ENCODE data around the gene RIC8A. TPM values are rescaled to one million over a fixed set of nuclear protein-coding genes. Genes with fewer than 3 reads are reported as not detected.
"Not testable (repeated sequence)": the region's sequence is repeated elsewhere in the genome, so short reads cannot be mapped to it uniquely, and the experiment has no call there.

Gene RIC8A
- total RNA-seq, 8 experiments from 2014 or later, result 39.0 to 94.0 (median 64.1) TPM

DNA sequence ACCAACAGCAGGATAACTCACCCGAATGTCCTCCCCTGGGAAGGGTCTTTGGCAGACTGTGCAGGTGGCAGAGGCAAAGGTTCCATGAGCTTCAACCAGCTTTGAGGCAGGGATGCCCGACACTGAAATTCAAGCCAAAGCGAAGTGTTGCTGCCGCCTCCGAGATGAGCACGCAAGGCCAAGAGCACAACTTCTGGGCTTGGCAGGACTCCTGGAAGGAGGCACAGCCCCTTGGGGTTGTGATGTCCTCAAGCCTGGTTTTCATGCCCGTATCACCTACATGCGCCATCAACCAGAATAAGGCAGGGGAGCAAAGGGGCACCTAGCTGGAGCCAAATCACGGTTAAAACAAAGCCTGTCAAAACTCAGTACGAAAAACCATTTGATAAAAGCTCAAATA, 22.9 kb downstream of the RIC8A start:
- in situ Hi-C loops (cut with MboI; ENCODE audit: low pct_unique_long_range_greater_than_20kb in 2 of 9, low sequenced_read_pairs in 9 of 9, unreplicated experiment in 9 of 9), result loop anchor here in 1 of 9 experiments (10.0 kb wide), 1 partner anchor 124 kb away; no protein-coding TSS in a partner anchor
- WGBS, 10 experiments, result 80 to 100% (median 95%) methylated on average over 1 to 9 of the region's 10 CpGs; no CpG with 5 or more reads in 4 of the 10 experiments
- no peak for ATAC-seq (replicated peaks in 6 of 8)
- H3K27ac ChIP-seq, result no peak overlapping the region
- H3K4me1 ChIP-seq (replicated peaks in 1 of 2), result peaks cover 5 to 6% of the 10 kb centered on the region in 2 donors
- no peak overlapping the region for H3K4me3 ChIP-seq

DNA sequence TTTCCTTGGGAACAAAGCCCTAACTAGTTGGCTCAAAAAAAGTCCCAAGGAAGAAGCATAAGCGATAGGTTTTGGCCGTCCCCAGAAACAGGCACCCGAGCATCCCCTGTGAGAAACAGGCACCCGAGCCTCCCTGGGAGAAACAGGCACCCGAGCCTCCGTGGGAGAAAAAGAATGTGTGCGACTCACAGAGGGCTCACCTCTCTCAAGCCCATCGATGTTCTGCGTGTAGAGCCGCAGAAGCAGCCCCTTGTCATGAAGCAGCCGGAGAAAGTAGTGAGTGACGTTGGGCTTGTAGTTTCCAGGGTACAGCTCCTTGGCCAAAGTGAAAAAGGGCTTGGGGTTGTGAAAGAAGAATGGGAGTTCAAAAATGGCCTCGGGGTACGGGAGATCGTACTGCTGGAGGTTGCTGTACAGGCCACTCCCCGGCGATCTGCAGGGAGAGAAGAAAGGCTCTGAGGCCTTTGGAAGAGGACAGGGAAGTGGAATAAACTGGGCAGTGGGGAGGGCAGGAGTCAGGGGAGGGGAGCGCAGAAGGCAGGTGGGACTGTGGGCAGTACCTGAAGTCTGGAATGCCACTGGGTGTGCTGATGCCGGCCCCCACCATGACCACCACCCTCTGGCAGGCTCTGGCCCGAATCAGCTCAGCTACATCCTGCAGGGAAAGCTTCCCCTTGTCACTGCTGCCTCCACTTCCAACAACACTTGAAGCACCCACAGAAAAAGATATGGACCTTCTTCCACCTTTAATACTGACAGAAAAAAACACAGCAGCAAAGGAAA, 25.5 kb downstream of the RIC8A start:
- WGBS, 10 experiments, result 80 to 100% (median 94%) methylated on average over 2 to 17 of the region's 20 CpGs; no CpG with 5 or more reads in 4 of the 10 experiments
- Histone ChIP-seq H3K4me1 (replicated peaks in 1 of 2) (peaks cover 10 to 11% of the 10 kb centered on the region in 2 donors), H3K27ac (no peak overlapping the region), H3K4me3 (no peak overlapping the region)
- ATAC-seq (replicated peaks in 6 of 8), result no peak
- in situ Hi-C loops (cut with MboI; ENCODE audit: low pct_unique_long_range_greater_than_20kb in 2 of 9, low sequenced_read_pairs in 9 of 9, unreplicated experiment in 9 of 9), result loop anchor here in 1 of 9 experiments (10.0 kb wide), 1 partner anchor 122 kb away; no protein-coding TSS in a partner anchor

DNA sequence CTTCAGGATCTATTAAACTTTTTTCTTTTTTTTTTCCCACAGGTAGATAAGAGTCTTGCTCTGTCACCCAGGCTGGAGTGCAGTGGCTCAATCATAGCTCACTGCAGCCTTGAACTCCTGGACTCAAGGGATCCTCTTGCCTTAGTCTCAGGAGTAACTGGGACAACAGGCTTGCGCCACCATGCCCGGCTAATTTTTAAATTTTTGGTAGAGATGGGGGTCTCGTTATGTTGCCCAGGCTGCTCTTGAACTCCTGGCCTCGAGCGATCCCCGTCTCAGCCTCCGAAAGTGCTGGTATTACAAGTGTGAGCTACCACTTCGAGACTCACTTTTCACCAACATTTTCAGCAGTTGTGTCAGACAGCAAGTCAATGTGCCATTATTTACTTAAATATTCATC, 27.7 kb downstream of the RIC8A start:
- Histone ChIP-seq H3K27ac (peak overlapping the region in 1 of 2 donors; percentile 87), H3K4me3 (peak overlapping the region; percentile 78 to 99 (median 91)), H3K4me1 (replicated peaks in 1 of 2) (peaks cover 10 to 14% of the 10 kb centered on the region in 2 donors)
- 40 to 88% (median 67%) methylated on average over 1 to 7 of the region's 8 CpGs; no CpG with 5 or more reads in 4 of the 10 experiments for WGBS, 10 experiments
- ATAC-seq (replicated peaks in 6 of 8), result no peak
- in situ Hi-C loops (cut with MboI; ENCODE audit: low pct_unique_long_range_greater_than_20kb in 2 of 9, low sequenced_read_pairs in 9 of 9, unreplicated experiment in 9 of 9), result loop anchor here in 1 of 9 experiments (10.0 kb wide), 1 partner anchor 120 kb away; no protein-coding TSS in a partner anchor

DNA sequence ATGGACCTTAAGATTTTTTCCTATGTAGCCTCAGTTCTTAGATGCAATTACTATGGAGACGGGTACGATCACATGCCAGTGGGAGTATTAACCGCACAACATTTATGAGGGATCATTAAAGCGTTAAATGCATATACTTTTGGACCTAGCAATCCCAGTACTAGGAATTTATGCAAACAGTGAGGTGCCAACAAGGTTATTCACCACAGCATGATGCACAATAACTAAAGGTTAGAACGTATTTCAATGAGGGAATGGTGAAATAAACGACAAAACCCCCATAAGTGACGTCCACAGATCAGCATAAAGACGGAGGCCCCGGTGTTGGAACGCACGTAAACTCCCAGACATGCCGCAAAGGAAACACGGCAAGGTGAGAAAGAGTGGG, 28.1 kb downstream of the RIC8A start:
- in situ Hi-C loops (cut with MboI; ENCODE audit: low pct_unique_long_range_greater_than_20kb in 2 of 9, low sequenced_read_pairs in 9 of 9, unreplicated experiment in 9 of 9), result loop anchor here in 1 of 9 experiments (10.0 kb wide), 1 partner anchor 119 kb away; no protein-coding TSS in a partner anchor
- Histone ChIP-seq H3K4me1 (replicated peaks in 1 of 2) (peaks cover 10 to 14% of the 10 kb centered on the region in 2 donors), H3K4me3 (peak overlapping the region; percentile 78 to 99 (median 91)), H3K27ac (peak overlapping the region; percentile 87 to 88)
- 0 to 16% (median 3%) methylated on average over 1 to 13 of the region's 13 CpGs; no CpG with 5 or more reads in 2 of the 10 experiments for WGBS, 10 experiments
- peak; percentile 1 to 5 (median 2) for ATAC-seq (replicated peaks in 6 of 8)

DNA sequence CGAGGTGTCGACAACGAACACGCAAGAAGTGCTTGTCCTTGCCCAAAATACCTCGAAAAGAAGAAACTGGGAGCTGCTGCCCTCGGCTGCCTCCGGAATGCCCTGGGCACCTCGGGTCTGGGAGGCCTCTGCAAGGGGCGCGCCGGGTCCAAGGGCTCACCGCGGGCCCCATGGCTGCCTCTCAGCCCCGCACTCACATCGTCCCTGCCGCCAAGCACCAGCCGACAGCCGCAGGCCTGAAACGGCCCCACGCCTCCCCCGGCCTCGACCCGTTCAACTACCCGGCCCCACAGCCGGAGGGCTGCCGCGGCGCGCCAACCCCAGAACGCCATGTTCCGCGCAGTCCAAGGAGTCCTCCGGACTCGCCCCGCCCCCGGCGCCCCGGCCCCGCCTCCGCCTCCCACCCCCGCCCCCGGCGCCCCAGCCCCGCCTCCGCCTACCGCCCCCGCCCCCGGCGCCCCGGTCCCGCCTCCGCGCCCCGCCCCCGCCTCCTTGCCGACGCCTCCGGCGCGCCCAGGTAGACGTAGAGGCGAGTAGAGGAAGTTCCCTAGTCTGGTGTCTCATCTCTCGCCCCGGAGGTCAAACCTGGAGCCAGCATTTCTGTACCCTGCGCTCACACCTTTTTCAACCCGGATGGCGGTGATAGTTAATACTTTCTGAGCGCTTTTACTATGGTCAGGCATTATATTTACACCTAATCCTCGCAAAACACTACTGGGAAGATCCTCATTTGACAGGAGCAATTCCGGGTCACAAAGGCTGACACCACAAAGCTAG, 28.7 kb downstream of the RIC8A start, which contains the start of gene SIRT3:
TSS of gene SIRT3 (minus strand) at position 346 of the 777 bp plus-strand sequence. CDS start at position 332, 14 bp downstream.
- Histone ChIP-seq H3K4me1 (replicated peaks in 1 of 2) (peaks cover 10 to 14% of the 10 kb centered on the region in 2 donors), H3K4me3 (peak within 1 kb of the TSS; percentile 78 to 99 (median 91)), H3K27ac (peak within 1 kb of the TSS; percentile 89 to 97)
- WGBS, 10 experiments, result 0% methylated on average over 2 to 10 of the region's 70 CpGs; no CpG with 5 or more reads in 6 of the 10 experiments
- in situ Hi-C loops (cut with MboI; ENCODE audit: low pct_unique_long_range_greater_than_20kb in 2 of 9, low sequenced_read_pairs in 9 of 9, unreplicated experiment in 9 of 9), result loop anchor here in 1 of 9 experiments (10.0 kb wide), 1 partner anchor 119 kb away; no protein-coding TSS in a partner anchor
- ATAC-seq (replicated peaks in 6 of 8), result peak; percentile 82 to 91 (median 88)

DNA sequence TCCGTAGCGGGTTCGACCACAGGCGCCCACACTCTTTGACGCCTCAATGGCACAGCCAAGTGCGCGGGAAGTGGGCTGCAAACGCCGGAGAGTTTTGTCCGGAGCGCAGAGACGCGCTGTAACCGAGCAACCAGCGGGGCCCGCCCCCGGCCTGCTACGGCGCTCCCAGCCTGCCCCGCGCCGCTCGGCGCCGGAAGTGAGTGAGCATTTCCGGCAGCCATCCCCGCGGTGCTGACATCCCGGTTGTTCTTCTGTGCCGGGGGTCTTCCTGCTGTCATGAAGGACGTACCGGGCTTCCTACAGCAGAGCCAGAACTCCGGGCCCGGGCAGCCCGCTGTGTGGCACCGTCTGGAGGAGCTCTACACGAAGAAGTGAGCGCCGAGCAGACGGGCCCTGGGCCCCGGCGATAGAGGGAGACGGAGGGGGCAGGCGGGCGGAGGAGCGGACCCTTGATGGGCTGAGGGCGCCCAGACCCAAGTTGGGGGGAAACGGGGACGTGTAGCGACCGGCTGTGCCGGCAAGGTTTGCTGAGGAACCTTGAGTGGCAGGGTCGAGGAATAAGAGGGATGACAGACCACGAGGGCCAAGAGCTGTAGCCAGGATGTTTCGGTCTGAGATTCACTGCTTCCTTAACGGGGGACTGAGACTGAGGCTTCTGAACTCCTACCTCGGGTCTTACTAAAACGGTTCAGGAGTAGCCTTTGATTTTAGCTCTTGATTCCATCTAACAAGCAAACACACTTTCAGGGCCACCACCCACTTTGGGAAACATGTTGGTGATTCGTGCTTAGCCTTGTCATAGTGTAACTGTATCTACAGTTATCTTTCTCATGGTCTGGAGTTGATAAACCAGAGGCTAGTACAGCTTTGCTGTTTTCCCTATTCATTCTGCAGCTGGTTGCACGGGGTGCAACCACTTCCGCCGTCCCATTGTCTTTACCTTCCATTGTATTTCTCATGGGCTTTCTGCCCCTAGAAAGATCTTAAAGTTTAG, 29.6 kb downstream of the RIC8A start, which contains the start of gene PSMD13:
TSS of gene PSMD13 (plus strand) at position 203 of the 994 bp plus-strand sequence. CDS start at position 277, 74 bp downstream.
- Histone ChIP-seq H3K27ac (peak within 1 kb of the TSS; percentile 89 to 97), H3K4me1 (replicated peaks in 1 of 2) (peaks cover 10 to 14% of the 10 kb centered on the region in 2 donors), H3K4me3 (peak within 1 kb of the TSS; percentile 78 to 99 (median 91))
- in situ Hi-C loops (cut with MboI; ENCODE audit: low pct_unique_long_range_greater_than_20kb in 2 of 9, low sequenced_read_pairs in 9 of 9, unreplicated experiment in 9 of 9), result loop anchor here in 1 of 9 experiments (10.0 kb wide), 1 partner anchor 118 kb away; no protein-coding TSS in a partner anchor
- WGBS, 10 experiments, result 0 to 20% (median 6%) methylated on average over 1 to 18 of the region's 62 CpGs
- peak; percentile 87 to 92 (median 90) for ATAC-seq (replicated peaks in 6 of 8)

DNA sequence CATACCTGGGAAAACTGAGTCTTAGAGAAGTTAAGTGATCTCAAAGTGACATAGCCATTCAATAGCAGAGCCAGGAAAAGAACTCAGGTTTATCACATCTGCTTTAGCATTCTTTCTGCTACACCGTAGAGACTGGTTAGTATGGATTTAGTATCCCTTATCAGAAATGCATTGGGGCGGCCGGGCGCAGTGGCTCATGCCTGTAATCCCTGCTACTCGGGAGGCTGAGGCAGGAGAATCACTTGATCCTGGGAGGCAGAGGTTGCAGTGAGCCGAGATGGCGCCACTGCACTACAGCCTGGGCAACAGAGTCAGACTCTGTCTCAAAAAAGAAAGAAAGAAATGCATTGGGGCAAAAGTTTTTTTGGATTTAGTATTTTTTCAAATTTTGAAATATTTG, 30.8 kb downstream of the RIC8A start:
- H3K4me3 ChIP-seq, result peak overlapping the region in 1 of 5 donors; percentile 99
- not testable (repeated sequence) for ATAC-seq (replicated peaks in 6 of 8)
- in situ Hi-C loops (cut with MboI; ENCODE audit: low pct_unique_long_range_greater_than_20kb in 2 of 9, low sequenced_read_pairs in 9 of 9, unreplicated experiment in 9 of 9), result loop anchor here in 1 of 9 experiments (10.0 kb wide), 1 partner anchor 116 kb away; no protein-coding TSS in a partner anchor

DNA sequence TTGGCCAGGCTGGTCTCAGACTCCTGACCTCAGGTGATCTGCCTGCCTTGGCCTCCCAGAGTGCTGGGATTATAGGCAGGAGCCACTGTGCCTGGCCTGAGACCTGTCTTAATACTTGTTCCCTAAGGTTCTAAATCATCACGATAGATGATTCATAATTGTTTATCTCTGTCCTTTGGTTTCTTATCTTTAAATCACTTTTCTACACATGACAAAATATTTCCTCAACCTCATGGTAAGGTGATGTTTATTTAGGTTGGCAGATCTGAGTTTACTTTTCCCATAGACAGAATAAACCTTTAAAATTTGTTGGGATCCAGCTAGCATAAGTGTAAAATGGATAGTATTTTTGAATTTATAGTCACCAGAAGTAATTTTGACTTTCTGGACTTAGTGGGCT, 32.8 kb downstream of the RIC8A start:
- Histone ChIP-seq H3K27ac (no peak overlapping the region), H3K4me3 (no peak overlapping the region), H3K4me1 (replicated peaks in 1 of 2) (peaks cover 5 to 8% of the 10 kb centered on the region in 2 donors)
- in situ Hi-C loops (cut with MboI; ENCODE audit: low pct_unique_long_range_greater_than_20kb in 2 of 9, low sequenced_read_pairs in 9 of 9, unreplicated experiment in 9 of 9), result no loop called here
- WGBS, 10 experiments, result 100% methylated on average over 1 of the region's 1 CpG; no CpG with 5 or more reads in 5 of the 10 experiments
- no peak for ATAC-seq (replicated peaks in 6 of 8)

More for the DNA sequence above, 30.8 kb downstream of the RIC8A start:
- 48 to 94% (median 86%) methylated on average over 1 to 7 of the region's 7 CpGs; no CpG with 5 or more reads in 2 of the 10 experiments for WGBS, 10 experiments
- H3K27ac ChIP-seq, result not testable (repeated sequence)
- peaks cover 10 to 14% of the 10 kb centered on the region in 2 donors for H3K4me1 ChIP-seq (replicated peaks in 1 of 2)

DNA sequence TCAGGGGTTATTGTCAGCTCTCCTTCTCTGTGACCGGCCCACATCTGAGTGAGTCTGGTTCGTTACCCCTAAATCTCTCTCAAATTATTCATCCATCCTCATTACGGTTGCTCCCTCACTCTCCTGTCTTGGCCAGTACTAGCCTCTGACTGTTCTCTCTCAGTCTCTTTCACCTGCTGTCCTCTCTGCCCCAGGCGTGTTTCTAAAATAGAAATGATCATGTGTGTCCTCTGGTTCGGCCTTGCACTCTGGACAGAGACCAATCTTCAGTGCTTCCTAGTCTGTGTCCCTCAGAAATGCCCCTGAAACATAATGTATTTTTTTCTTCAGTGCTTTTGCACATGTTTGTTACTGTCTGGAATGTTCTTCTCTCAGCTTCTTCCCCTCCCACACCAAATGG, 34.1 kb downstream of the RIC8A start:
- no peak overlapping the region for H3K4me3 ChIP-seq
- peaks cover 5 to 8% of the 10 kb centered on the region in 2 donors for H3K4me1 ChIP-seq (replicated peaks in 1 of 2)
- H3K27ac ChIP-seq, result no peak overlapping the region
- ATAC-seq (replicated peaks in 6 of 8), result no peak
- in situ Hi-C loops (cut with MboI; ENCODE audit: low pct_unique_long_range_greater_than_20kb in 2 of 9, low sequenced_read_pairs in 9 of 9, unreplicated experiment in 9 of 9), result no loop called here
- 90 to 100% (median 96%) methylated on average over 1 to 3 of the region's 5 CpGs; no CpG with 5 or more reads in 3 of the 10 experiments for WGBS, 10 experiments

DNA sequence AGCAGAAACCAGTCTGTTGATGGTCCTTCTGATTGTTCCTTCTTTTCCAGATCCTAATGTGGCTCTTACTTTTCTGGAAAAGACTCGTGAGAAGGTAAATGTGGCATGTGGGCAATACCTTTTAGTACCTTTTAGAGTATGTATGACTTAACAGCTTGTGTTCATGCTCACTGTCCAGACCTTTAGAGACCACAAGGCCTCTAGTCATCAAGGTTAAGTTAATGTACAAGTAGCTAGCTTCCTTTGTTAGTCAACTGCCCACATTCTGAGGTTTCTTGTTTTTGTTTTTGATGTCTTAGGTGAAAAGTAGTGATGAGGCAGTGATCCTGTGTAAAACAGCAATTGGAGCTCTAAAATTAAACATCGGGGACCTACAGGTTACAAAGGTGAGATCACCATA, 36.9 kb downstream of the RIC8A start:
- WGBS, 10 experiments, result 88 to 100% (median 100%) methylated on average over 1 to 2 of the region's 2 CpGs; no CpG with 5 or more reads in 1 of the 10 experiments
- Histone ChIP-seq H3K4me1 (replicated peaks in 1 of 2) (no peaks in the 10 kb centered on the region), H3K4me3 (no peak overlapping the region), H3K27ac (no peak overlapping the region)
- in situ Hi-C loops (cut with MboI; ENCODE audit: low pct_unique_long_range_greater_than_20kb in 2 of 9, low sequenced_read_pairs in 9 of 9, unreplicated experiment in 9 of 9), result no loop called here
- no peak for ATAC-seq (replicated peaks in 6 of 8)

DNA sequence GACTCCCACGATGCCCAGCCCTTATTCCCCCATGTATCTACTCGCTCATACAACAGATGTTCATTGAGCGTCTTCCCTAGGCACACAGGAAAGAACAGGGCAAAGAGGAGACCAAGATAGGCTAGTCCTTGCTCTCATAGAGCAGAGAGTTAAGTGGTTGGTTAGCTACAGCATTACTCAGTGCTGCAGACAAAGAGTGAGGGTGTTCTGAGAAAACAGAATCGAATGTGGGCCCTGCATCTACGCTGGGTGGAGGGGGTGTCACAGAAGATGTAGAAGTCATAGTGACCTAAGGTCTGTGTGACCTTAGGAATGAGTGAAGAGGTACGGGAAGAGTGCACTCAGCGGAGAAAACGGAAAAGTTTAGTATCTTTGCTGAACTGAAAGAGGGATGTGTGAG, 41.6 kb downstream of the RIC8A start:
- in situ Hi-C loops (cut with MboI; ENCODE audit: low pct_unique_long_range_greater_than_20kb in 2 of 9, low sequenced_read_pairs in 9 of 9, unreplicated experiment in 9 of 9), result no loop called here
- no peak for ATAC-seq (replicated peaks in 6 of 8)
- 50 to 100% (median 90%) methylated on average over 1 to 7 of the region's 8 CpGs; no CpG with 5 or more reads in 2 of the 10 experiments for WGBS, 10 experiments
- Histone ChIP-seq H3K4me3 (no peak overlapping the region), H3K4me1 (replicated peaks in 1 of 2) (no peaks in the 10 kb centered on the region), H3K27ac (no peak overlapping the region)

All from motor neuron (in vitro differentiated cells).